Transverse colon (tissue), 4 donors: Measurements from ENCODE around the gene CLIC4.

Experiments
- CTCF ChIP-seq, 5 experiments: fragments of 200-600 bp in 3 of 5; fragments of 450-650 bp in 2 of 5; sonication (generic) in 3 of 5; IDR thresholded peaks; 1 replicate in 2 of 5; 2 replicates in 3 of 5; pipeline ENCODE4 v1.5.1; 2016 to 2017; ENCODE audit warnings: antibody characterized with exemption in 5 of 5, inconsistent platforms in 3 of 5, mild to moderate bottlenecking in 2 of 5, moderate library complexity in 1 of 5
- EP300 ChIP-seq: sonication (generic); formaldehyde crosslinking; IDR thresholded peaks from one replicate; pipeline ENCODE4 v1.6.1; 2017; ENCODE audit warnings: antibody characterized with exemption, low read depth
- POLR2A ChIP-seq: fragments of 450-650 bp; IDR thresholded peaks from one replicate; pipeline ENCODE4 v1.6.1; 2016; ENCODE audit warnings: antibody characterized with exemption, mild to moderate bottlenecking, moderate library complexity
- POLR2AphosphoS5 ChIP-seq, 3 donors: sonication (generic); formaldehyde crosslinking; IDR thresholded peaks; one replicate each; pipeline ENCODE4 v1.6.1; 2016; ENCODE audit warnings: antibody characterized with exemption in 3 of 3

- TF ChIP-seq POLR2A (no peak), CTCF (IDR thresholded peaks at IDR 0.05) (no peak), POLR2AphosphoS5 (IDR thresholded peaks at IDR 0.05) (no peak), EP300 (no peak)
These were observed 23.7 kb upstream of the CLIC4 start for GRCh38 chr1:24721533-24721932.
